ENCODE data around the gene AFAP1L2.

Gene AFAP1L2, protein sequence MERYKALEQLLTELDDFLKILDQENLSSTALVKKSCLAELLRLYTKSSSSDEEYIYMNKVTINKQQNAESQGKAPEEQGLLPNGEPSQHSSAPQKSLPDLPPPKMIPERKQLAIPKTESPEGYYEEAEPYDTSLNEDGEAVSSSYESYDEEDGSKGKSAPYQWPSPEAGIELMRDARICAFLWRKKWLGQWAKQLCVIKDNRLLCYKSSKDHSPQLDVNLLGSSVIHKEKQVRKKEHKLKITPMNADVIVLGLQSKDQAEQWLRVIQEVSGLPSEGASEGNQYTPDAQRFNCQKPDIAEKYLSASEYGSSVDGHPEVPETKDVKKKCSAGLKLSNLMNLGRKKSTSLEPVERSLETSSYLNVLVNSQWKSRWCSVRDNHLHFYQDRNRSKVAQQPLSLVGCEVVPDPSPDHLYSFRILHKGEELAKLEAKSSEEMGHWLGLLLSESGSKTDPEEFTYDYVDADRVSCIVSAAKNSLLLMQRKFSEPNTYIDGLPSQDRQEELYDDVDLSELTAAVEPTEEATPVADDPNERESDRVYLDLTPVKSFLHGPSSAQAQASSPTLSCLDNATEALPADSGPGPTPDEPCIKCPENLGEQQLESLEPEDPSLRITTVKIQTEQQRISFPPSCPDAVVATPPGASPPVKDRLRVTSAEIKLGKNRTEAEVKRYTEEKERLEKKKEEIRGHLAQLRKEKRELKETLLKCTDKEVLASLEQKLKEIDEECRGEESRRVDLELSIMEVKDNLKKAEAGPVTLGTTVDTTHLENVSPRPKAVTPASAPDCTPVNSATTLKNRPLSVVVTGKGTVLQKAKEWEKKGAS

DNA sequence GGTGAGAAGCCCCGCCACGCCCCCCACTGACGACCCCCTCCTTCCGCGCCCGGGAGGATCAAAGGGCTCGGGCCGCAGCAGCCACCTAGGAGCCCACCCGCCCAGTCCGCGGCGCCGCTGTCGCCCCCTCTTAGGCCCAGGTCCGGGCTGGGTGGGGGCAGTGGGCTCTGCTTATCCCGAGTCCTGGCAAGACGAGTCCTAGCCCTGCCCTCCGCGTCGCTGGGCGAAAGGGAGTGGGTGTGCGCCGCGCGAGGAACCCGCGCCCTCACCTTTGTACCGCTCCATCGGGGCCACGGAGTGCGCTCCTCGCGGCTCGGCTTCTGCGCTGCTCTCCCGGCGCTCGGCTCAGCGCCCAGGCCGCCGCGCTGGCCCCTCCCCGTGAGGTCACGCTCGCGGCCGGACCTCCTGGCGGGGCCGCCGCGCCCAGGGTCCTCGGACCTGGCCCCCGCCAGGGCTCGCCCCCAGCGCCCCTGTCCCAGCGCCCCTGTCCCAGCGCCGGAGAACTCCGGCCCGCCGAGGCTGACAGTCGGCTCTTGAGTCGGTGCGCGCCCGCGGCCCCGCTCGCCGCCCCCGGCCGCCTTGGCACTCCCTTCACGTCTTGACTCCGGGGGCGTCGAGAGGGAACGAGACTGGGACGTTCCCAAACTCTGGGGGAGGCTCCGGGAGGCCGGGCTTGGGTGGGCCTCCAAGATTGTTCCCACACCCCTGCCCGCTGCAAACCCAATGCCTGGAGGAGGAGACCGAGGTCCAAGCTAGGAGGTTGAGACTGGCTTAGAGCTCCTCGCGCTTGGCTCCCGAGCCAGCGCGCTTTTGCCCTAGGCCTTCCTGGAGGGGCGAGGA is at the start of gene AFAP1L2:
AFAP1L2 (minus strand) TSS at position 332 of the 840 bp plus-strand sequence; CDS start at position 285, 47 bp downstream.
- no peak for DNase-seq (ENCODE audit: low spot score)

GRCh38 chr10:114453576-114453975 is 49.3 kb upstream of the AFAP1L2 start:
- DNase-seq (ENCODE audit: low spot score): no peak

- DNase-seq (ENCODE audit: low spot score): no peak
These were observed 44.6 kb upstream of the AFAP1L2 start for GRCh38 chr10:114448897-114449296.

DNA sequence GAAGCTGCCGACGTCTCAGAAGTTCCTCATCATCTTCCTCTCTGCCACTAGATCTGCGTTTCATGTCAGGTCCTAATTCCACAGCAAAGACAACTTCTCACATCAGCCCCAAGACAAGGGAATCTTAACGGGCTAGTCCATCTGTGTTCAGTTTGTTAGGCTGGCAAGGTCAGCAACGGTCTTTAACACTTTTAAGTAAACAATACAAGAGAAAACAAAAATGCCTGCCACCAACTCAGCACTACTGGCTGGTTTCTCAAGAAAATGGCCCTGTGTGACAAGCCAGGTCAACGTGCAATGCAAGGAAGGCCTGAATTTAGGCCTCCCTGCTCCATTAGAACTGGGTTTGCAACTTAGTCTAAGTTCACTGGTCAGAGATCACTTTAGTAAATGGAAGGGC is 41.0 kb upstream of the AFAP1L2 start:
- no peak for DNase-seq (ENCODE audit: low spot score)

- no peak for DNase-seq (ENCODE audit: low spot score)
These were observed 40.5 kb upstream of the AFAP1L2 start for GRCh38 chr10:114444819-114445218.

GRCh38 chr10:114442091-114442630 is 37.9 kb upstream of the AFAP1L2 start:
- DNase-seq (ENCODE audit: low spot score): no peak

GRCh38 chr10:114441107-114441506 is 36.8 kb upstream of the AFAP1L2 start:
- DNase-seq (ENCODE audit: low spot score): no peak

GRCh38 chr10:114437473-114438292 is 33.4 kb upstream of the AFAP1L2 start:
- no peak for DNase-seq (ENCODE audit: low spot score)

- no peak for DNase-seq (ENCODE audit: low spot score)
These were observed 32.6 kb upstream of the AFAP1L2 start for GRCh38 chr10:114436941-114437340.

- DNase-seq (ENCODE audit: low spot score): no peak
These were observed 28.3 kb upstream of the AFAP1L2 start for GRCh38 chr10:114432566-114433093.

DNA sequence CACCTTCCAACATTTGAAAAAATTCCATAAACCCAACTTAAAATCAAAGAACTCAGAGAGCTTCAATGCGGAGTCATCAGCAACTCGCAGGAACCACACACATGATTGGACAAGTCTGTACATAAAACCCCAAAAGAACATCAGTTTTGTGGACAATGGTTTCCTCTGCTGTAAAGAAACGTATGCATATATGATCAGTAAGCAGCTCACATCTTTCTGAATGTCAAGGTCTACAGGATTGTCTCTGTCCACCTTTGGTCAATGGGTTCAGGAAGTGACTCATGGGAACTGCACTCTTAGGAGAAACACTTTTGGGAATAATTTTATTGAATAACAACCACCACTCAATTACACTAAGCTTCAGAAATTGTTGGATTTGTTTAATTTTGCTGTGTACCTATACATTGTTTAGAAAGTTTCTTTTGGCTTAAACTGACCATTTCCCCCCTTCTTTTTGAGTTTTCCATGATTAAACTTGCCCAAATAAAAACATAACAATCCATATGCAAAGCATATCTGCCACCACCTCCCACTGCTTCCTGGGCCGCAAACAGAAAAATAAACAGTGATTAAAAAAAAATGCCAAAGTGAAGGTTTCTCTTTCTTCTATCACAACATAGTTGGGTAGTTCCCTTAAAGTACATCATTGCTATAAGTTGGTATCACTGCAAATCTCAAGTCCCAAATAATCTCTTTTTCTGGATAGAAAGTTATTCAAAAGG is 27.3 kb upstream of the AFAP1L2 start:
- DNase-seq (ENCODE audit: low spot score): no peak

- no peak for DNase-seq (ENCODE audit: low spot score)
These were observed 26.5 kb upstream of the AFAP1L2 start for GRCh38 chr10:114430688-114431413.

- no peak for DNase-seq (ENCODE audit: low spot score)
These were observed 25.5 kb upstream of the AFAP1L2 start for GRCh38 chr10:114429581-114430335.

DNA sequence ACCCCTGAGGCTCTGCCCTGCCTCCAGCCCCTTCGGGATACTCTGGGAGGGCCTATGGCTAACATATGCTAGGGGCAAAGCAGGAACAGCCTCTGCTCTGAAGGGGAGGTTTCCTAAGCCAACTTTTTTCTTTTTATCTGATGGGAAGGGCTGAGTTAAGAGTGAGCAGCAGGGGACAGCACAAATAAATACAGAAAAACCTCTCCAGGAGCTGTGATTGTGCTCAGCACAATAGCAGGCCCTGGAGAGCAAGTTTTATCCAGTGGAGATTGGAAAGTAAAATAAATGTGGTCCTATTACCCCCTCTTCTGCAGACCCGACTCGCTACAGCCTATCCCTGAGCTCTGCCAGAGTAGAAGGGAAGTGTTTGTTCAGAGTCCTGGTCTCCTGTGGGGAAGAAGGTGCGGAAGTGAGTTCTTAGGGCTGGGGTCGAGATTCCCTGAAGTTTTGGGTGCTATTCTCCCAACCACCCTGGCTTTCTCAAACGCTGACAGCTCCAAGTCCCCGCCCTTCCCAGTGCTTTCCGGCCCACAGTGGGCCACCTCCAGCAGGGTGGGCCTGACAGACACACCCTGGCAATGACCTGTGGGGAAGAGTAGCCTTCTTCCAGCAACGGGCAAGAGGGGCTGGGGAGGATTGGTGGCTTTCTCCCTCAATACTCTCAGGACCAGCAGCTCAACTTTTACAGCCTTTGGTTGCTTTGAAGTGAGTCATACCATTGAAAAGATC is 23.0 kb upstream of the AFAP1L2 start:
- no peak for DNase-seq (ENCODE audit: low spot score)

DNA sequence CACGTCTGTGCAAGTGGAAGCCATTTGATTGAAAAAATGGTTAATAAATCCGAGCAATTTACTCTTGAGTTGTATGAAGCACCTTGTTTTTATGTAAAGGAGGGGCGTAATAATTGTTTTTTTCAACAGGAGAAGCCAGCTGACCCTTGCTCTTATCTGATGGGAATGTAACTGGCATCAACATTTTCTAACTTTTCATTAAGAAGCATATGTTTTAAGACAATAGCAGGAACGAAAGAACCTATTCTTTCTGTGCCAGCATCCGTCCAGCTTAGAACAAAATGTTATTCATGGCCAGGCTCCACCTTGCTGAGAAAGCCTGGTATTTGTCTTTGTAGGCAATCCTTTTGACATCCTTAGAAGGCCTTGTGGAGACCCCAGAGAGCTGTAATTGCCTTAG is 22.2 kb upstream of the AFAP1L2 start:
- DNase-seq (ENCODE audit: low spot score): no peak

- DNase-seq (ENCODE audit: low spot score): no peak
These were observed 16.6 kb upstream of the AFAP1L2 start for GRCh38 chr10:114420811-114421485.

DNA sequence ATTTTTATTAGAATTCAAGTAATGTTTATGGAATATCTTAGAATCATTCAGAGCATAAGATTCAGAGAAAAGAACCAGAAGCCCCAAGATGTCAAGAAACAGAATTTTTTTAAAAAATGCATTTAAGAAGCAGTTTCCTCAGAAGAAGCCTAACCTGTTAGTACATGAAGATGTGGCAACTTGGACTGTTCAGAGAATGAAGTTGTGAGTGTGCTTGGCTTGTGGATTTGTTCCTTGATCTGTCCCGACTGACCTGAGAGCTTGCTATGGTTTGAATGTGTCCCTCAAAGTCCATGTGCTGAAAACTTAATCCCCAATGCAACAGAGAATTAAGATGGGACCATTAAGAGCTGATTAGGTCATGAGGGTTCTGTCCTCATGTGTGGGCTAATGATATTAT is 13.8 kb upstream of the AFAP1L2 start:
- DNase-seq (ENCODE audit: low spot score): no peak
